IMR-90 (cell line): ENCODE results near the gene TOP3B. TPM values are rescaled to one million over a fixed set of nuclear protein-coding genes. Genes with fewer than 3 reads are reported as not detected.
A peak's percentile ranks its signal among the peaks of the same experiment; 100 is the strongest.

Source experiments
- ATAC-seq: fragments of 200-7000 bp; cut with Tn5 transposase; 2 replicates; pipeline ENCODE4 v1.9.1; 2020; ENCODE audit warnings: low read depth, mild to moderate bottlenecking, moderate library complexity
- BruUV-seq: library from RNA; stranded (reverse); fragments of 400-500 nt; replicated peaks from 2 replicates; lab custom pipeline; 2021; lab: Mats Ljungman, UMichigan
- CTCF ChIA-PET: fragments of 300-600 bp; formaldehyde crosslinking; extraction: SDS; loops from one replicate; lab custom pipeline; 2021; ENCODE audit warnings: antibody characterized with exemption; lab: Yijun Ruan, JAX
- POLR2A ChIA-PET: fragments of 300-600 bp; sonication (Branson Sonifier 250); formaldehyde crosslinking; loops from one replicate; lab custom pipeline; 2022; ENCODE audit warnings: antibody characterized with exemption; ENCODE audit not compliant: unreplicated experiment; lab: Charles Lee
- DNase-seq: peaks from one replicate; pipeline ENCODE4 v3.0.0; 2013
- H2AFZ ChIP-seq: replicated peaks from 2 replicates; pipeline ENCODE3; 2013; ENCODE audit warnings: low read length, mild to moderate bottlenecking; ENCODE audit not compliant: poor library complexity
- H2AK5ac ChIP-seq: 2 replicates; pipeline ENCODE4 v1.6.1; 2013; ENCODE audit warnings: low read depth, low read length, inconsistent platforms
- H2AK9ac ChIP-seq: replicated peaks from 2 replicates; pipeline ENCODE3; 2013; ENCODE audit warnings: mild to moderate bottlenecking, low read depth, low read length, moderate library complexity; ENCODE audit not compliant: poor library complexity
- H2BK120ac ChIP-seq: 2 replicates; pipeline ENCODE4 v1.6.1; 2013; ENCODE audit warnings: low read depth, low read length, inconsistent platforms
- H2BK15ac ChIP-seq: 3 replicates; pipeline ENCODE4 v1.6.1; 2013; ENCODE audit warnings: low read depth, low read length, inconsistent platforms
- H2BK20ac ChIP-seq: 2 replicates; pipeline ENCODE4 v1.6.1; 2013; ENCODE audit warnings: low read depth, mild to moderate bottlenecking, inconsistent platforms, low read length, moderate library complexity
- H2BK5ac ChIP-seq: 2 replicates; pipeline ENCODE4 v1.6.1; 2013; ENCODE audit warnings: mild to moderate bottlenecking, low read depth, low read length, inconsistent platforms; ENCODE audit not compliant: poor library complexity, severe bottlenecking
- H3K14ac ChIP-seq: replicated peaks from 2 replicates; pipeline ENCODE4 v1.6.1; 2013; ENCODE audit warnings: low read depth, low read length, inconsistent platforms
- H3K18ac ChIP-seq: 2 replicates; pipeline ENCODE4 v1.6.1; 2013; ENCODE audit warnings: low read depth, low read length, control low read depth
- H3K23ac ChIP-seq: 2 replicates; pipeline ENCODE4 v1.6.1; 2013; ENCODE audit warnings: low read depth, low read length, inconsistent platforms
- H3K27ac ChIP-seq: 2 replicates; pipeline ENCODE4 v1.5.1; 2013; ENCODE audit warnings: mild to moderate bottlenecking, control low read depth, low read length; ENCODE audit not compliant: insufficient read depth
- H3K27me3 ChIP-seq: 2 replicates; pipeline ENCODE4 v1.6.1; 2013; ENCODE audit warnings: low read length; ENCODE audit not compliant: control insufficient read depth, insufficient read depth
- H3K36me3 ChIP-seq: 2 replicates; pipeline ENCODE4 v1.6.1; 2013; ENCODE audit warnings: low read length, mixed read lengths; ENCODE audit not compliant: control insufficient read depth, insufficient read depth
- H3K4ac ChIP-seq: 2 replicates; pipeline ENCODE4 v1.6.1; 2013; ENCODE audit warnings: low read depth, low read length, inconsistent platforms
- H3K4me1 ChIP-seq: 2 replicates; pipeline ENCODE4 v1.6.1; 2013; ENCODE audit warnings: low read length, mixed read lengths; ENCODE audit not compliant: control insufficient read depth, insufficient read depth
- H3K4me2 ChIP-seq: 2 replicates; pipeline ENCODE4 v1.6.1; 2013; ENCODE audit warnings: low read depth, mild to moderate bottlenecking, control low read depth, low read length, moderate library complexity
- H3K4me3 ChIP-seq: 2 replicates; pipeline ENCODE4 v1.5.1; 2013; ENCODE audit warnings: low read depth, mild to moderate bottlenecking, control low read depth, low read length, moderate library complexity; ENCODE audit not compliant: insufficient read depth
- H3K56ac ChIP-seq: 2 replicates; pipeline ENCODE4 v1.6.1; 2013; ENCODE audit warnings: low read length, inconsistent platforms; ENCODE audit not compliant: insufficient read depth; ENCODE audit errors: extremely low read depth
- H3K79me1 ChIP-seq, 2 experiments: 2 replicates each; pipeline ENCODE4 v1.6.1; 2013; ENCODE audit warnings: low read length in 2 of 2, inconsistent platforms in 1 of 2, low read depth in 1 of 2
- H3K9ac ChIP-seq: 2 replicates; pipeline ENCODE4 v1.6.1; 2013; ENCODE audit warnings: low read depth, low read length, control low read depth
- H3K9me1 ChIP-seq: 2 replicates; pipeline ENCODE4 v1.6.1; 2013; ENCODE audit warnings: low read length, inconsistent platforms; ENCODE audit not compliant: insufficient read depth
- H3K9me3 ChIP-seq: 2 replicates; pipeline ENCODE4 v1.6.1; 2013; ENCODE audit warnings: low read length; ENCODE audit not compliant: control insufficient read depth, insufficient read depth
- H4K20me1 ChIP-seq: 2 replicates; pipeline ENCODE4 v1.6.1; 2013; ENCODE audit warnings: low read length, inconsistent platforms; ENCODE audit not compliant: insufficient read depth
- H4K5ac ChIP-seq: 2 replicates; pipeline ENCODE4 v1.6.1; 2013; ENCODE audit warnings: mild to moderate bottlenecking, low read depth, low read length, control low read depth
- H4K8ac ChIP-seq, 2 experiments: 2 replicates each; pipeline ENCODE4 v1.6.1; 2013; ENCODE audit warnings: low read depth in 2 of 2, low read length in 2 of 2, control low read depth in 1 of 2, inconsistent platforms in 1 of 2
- H4K91ac ChIP-seq: 2 replicates; pipeline ENCODE4 v1.6.1; 2013; ENCODE audit warnings: low read depth, low read length, inconsistent platforms; ENCODE audit not compliant: insufficient read depth
- BHLHE40 ChIP-seq: fragments of 150-350 bp; IDR thresholded peaks from 2 replicates; pipeline ENCODE4 v1.6.1; 2016; ENCODE audit warnings: mild to moderate bottlenecking, low read depth, low read length
- CHD1 ChIP-seq: IDR thresholded peaks from 2 replicates; pipeline ENCODE4 v1.6.1; 2012; ENCODE audit warnings: low read depth, low read length, improper control_type of control experiment
- FOS ChIP-seq: fragments of 150-350 bp; IDR thresholded peaks from 2 replicates; pipeline ENCODE4 v1.6.1; 2016; ENCODE audit warnings: low read depth, low read length
- MAZ ChIP-seq: IDR thresholded peaks from 2 replicates; pipeline ENCODE4 v1.6.1; 2012; ENCODE audit warnings: low read depth, mild to moderate bottlenecking, low read length, improper control_type of control experiment, moderate library complexity, borderline replicate concordance
- MXI1 ChIP-seq: IDR thresholded peaks from 2 replicates; pipeline ENCODE4 v1.6.1; 2012; ENCODE audit warnings: low read depth, mild to moderate bottlenecking, low read length, moderate library complexity, borderline replicate concordance
- NFE2L2 ChIP-seq: fragments of 150-350 bp; IDR thresholded peaks from 2 replicates; pipeline ENCODE4 v1.6.1; 2016; ENCODE audit warnings: low read depth, mild to moderate bottlenecking, low read length
- RCOR1 ChIP-seq: IDR thresholded peaks from 2 replicates; pipeline ENCODE4 v1.6.1; 2012; ENCODE audit warnings: mild to moderate bottlenecking, low read length, improper control_type of control experiment; ENCODE audit not compliant: insufficient replicate concordance
- RFX5 ChIP-seq: IDR thresholded peaks from 2 replicates; pipeline ENCODE4 v1.8.0; 2012; ENCODE audit warnings: low read depth, mild to moderate bottlenecking, low read length, moderate library complexity
- SMC3 ChIP-seq: fragments of 150-350 bp; IDR thresholded peaks from 2 replicates; pipeline ENCODE4 v1.6.1; 2016; ENCODE audit warnings: low read depth, mild to moderate bottlenecking, antibody characterized with exemption, low read length, moderate library complexity
- WGBS, 2 experiments: methylation state at CpG; one replicate each; pipeline versions ENCODE4 v1.1.5 to v1.1.7; 2013; ENCODE audit warnings: missing lambda C conversion rate in 2 of 2; ENCODE audit not compliant: insufficient read length in 1 of 2; ENCODE audit errors: extremely low coverage in 2 of 2; 5-methylcytosine and 5-hydroxymethylcytosine counted together
- dilution Hi-C: fragments of 300-500 bp; cut with HindIII; formaldehyde crosslinking; loops from one replicate; pipeline ENCODE4 v1.14.3; 2018; ENCODE audit warnings: low sequenced_read_pairs; ENCODE audit not compliant: unreplicated experiment
- in situ Hi-C: fragments of 300-500 bp; cut with MboI; formaldehyde crosslinking; loops from 3 replicates; pipeline ENCODE4 v1.14.3; 2019; ENCODE audit warnings: low sequenced_read_pairs, inconsistent platforms, mixed read lengths
- intact Hi-C: fragments of 100-400 bp; cut with micrococcal nuclease; formaldehyde crosslinking; loops from 2 replicates; pipeline ENCODE4 v1.10.0; 2022
- polyA plus RNA-seq, 3 experiments: library from polyadenylated mRNA; depleted of rRNA; stranded (reverse); fragments of >200 nt; gene quantifications; 2 replicates each; pipeline ENCODE4 v1.2.3, GENCODE V29; 2012; ENCODE audit warnings: low replicate concordance in 1 of 3
- total RNA-seq: library from RNA; depleted of rRNA; stranded (reverse); fragments of >200 nt; gene quantifications from 2 replicates; pipeline ENCODE4 v1.2.3, GENCODE V29; 2012
- TF ChIP-seq, protein P1 (sequence below): conservative IDR thresholded peaks from 2 replicates; pipeline ENCODE4 v1.5.1; 2012; ENCODE audit warnings: mild to moderate bottlenecking, low read depth, low read length, improper control_type of control experiment
- TF ChIP-seq, protein P2 (sequence below): fragments of 150-350 bp; IDR thresholded peaks from 2 replicates; pipeline ENCODE4 v1.6.1; 2016; ENCODE audit warnings: low read depth, mild to moderate bottlenecking, low read length, moderate library complexity, borderline replicate concordance
- TF ChIP-seq, protein P3 (sequence below): fragments of 150-350 bp; IDR thresholded peaks from 2 replicates; pipeline ENCODE4 v1.6.1; 2017; ENCODE audit warnings: mild to moderate bottlenecking, antibody characterized with exemption, low read length, low read depth

The TOP3B gene
- total and polyA plus RNA-seq, 2 of the 4 experiments (the other 2 are of a cell fraction): 23.0 to 23.5 TPM

DNA sequence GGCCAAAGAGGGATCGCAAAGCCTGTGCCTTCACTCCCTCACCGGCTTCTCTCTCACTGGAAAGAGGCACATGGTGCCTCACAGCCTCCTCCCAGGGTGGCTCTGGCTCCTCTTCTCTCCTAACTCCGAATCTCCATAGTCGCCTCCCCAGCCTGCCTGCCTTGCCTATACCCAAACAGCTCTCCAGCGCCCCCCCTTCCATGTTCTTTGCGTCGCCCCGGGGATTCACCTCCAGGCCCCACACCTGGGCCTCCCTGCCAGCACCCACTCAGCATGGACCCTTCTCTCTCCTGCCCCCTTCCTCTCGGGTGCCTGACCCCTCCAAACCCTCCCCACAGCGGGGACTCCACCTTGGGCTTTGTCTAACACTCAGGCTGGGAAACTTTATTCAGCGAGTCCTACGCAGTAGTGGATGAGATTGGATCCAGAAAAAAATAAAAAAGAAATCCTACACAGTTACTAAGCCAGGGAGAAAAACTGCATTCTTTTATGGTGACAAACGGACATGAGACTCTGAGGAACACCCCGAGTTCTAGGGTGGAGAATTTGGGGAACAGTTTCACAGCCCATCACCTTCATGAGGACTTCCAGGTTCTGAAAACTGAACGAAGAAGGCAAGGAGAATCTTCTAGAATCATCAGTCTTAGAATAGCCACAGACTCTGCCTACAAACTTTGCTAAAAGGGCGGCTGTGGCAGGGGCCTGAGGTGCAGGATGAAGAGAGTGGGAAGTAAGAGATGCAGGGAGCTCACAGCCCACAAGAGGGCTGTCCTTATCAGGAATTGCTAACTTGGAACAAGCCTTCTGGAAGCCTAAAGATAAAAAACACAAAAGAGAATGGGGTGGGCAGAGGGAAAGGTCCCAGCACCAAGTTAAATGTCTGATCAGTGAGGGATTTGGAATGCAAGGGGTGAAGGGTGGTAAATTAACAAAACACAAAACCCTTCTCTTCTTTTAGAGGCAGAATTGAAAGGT lies 35.3 kb downstream of the TOP3B start:
- BruUV-seq: no TSS peak
- in situ Hi-C loops: no loop called here
- ATAC-seq: peak; percentile 74
- TF ChIP-seq, protein P1, sequence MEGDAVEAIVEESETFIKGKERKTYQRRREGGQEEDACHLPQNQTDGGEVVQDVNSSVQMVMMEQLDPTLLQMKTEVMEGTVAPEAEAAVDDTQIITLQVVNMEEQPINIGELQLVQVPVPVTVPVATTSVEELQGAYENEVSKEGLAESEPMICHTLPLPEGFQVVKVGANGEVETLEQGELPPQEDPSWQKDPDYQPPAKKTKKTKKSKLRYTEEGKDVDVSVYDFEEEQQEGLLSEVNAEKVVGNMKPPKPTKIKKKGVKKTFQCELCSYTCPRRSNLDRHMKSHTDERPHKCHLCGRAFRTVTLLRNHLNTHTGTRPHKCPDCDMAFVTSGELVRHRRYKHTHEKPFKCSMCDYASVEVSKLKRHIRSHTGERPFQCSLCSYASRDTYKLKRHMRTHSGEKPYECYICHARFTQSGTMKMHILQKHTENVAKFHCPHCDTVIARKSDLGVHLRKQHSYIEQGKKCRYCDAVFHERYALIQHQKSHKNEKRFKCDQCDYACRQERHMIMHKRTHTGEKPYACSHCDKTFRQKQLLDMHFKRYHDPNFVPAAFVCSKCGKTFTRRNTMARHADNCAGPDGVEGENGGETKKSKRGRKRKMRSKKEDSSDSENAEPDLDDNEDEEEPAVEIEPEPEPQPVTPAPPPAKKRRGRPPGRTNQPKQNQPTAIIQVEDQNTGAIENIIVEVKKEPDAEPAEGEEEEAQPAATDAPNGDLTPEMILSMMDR: peak; percentile 64
- no peak for TF ChIP-seq MAZ
- no peak for TF ChIP-seq MXI1
- TF ChIP-seq, protein P2, sequence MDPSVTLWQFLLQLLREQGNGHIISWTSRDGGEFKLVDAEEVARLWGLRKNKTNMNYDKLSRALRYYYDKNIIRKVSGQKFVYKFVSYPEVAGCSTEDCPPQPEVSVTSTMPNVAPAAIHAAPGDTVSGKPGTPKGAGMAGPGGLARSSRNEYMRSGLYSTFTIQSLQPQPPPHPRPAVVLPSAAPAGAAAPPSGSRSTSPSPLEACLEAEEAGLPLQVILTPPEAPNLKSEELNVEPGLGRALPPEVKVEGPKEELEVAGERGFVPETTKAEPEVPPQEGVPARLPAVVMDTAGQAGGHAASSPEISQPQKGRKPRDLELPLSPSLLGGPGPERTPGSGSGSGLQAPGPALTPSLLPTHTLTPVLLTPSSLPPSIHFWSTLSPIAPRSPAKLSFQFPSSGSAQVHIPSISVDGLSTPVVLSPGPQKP: no peak
- TF ChIP-seq, protein P3, sequence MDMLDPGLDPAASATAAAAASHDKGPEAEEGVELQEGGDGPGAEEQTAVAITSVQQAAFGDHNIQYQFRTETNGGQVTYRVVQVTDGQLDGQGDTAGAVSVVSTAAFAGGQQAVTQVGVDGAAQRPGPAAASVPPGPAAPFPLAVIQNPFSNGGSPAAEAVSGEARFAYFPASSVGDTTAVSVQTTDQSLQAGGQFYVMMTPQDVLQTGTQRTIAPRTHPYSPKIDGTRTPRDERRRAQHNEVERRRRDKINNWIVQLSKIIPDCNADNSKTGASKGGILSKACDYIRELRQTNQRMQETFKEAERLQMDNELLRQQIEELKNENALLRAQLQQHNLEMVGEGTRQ: no peak
- no peak for TF ChIP-seq BHLHE40
- no peak for TF ChIP-seq RFX5
- no peak for TF ChIP-seq NFE2L2
- TF ChIP-seq CHD1: no peak
- peak; percentile 34; the same call in 1 of the 2 replicates for TF ChIP-seq SMC3
- TF ChIP-seq FOS: no peak
- no peak for TF ChIP-seq RCOR1

More for the DNA sequence above, 35.3 kb downstream of the TOP3B start:
- H3K4me3 ChIP-seq: no peak overlapping the region
- H2AFZ ChIP-seq: peak overlapping the region; percentile 79
- 75% methylated on average over 6 of the region's 16 CpGs; no CpG with 5 or more reads in 1 of the 2 experiments for WGBS, 2 experiments
- peak overlapping the region; percentile 57 for H3K18ac ChIP-seq
- peaks cover 28% of the 10 kb centered on the region for H3K9me1 ChIP-seq
- H3K9me3 ChIP-seq: no peaks in the 10 kb centered on the region
- peak overlapping the region; percentile 83; the same call in 1 of the 2 replicates for H3K23ac ChIP-seq
- H2BK120ac ChIP-seq: peak overlapping the region; percentile 81
- H2BK15ac ChIP-seq: peak overlapping the region; percentile 48; the same call in 1 of the 3 replicates
- peak overlapping the region; percentile 85 for H3K4ac ChIP-seq
- H4K91ac ChIP-seq: peak overlapping the region; percentile 88
- H2AK9ac ChIP-seq: peak overlapping the region; percentile 80
- peak overlapping the region; percentile 76 for H3K4me2 ChIP-seq
- peaks cover 34 to 92% of the 10 kb centered on the region in 2 experiments for H3K79me1 ChIP-seq
- no peaks in the 10 kb centered on the region for H3K27me3 ChIP-seq
- peak; percentile 71 for DNase-seq
- peaks cover 24% of the 10 kb centered on the region for H3K4me1 ChIP-seq
- H4K20me1 ChIP-seq: peaks cover 11% of the 10 kb centered on the region
- POLR2A ChIA-PET: no interaction called here
- intact Hi-C loops: no loop called here
- peak overlapping the region; percentile 82 for H3K27ac ChIP-seq
- peak overlapping the region; percentile 60 for H4K5ac ChIP-seq
- CTCF ChIA-PET: interaction anchor here (0.7 to 1.6 kb wide), 3 partner anchors 118 to 234 kb away, joined by 3 read pairs; no protein-coding TSS in a partner anchor
- peak overlapping the region; percentile 82 for H3K14ac ChIP-seq
- H3K9ac ChIP-seq: 0 out of 2 replicates have a peak overlapping the region, but pooled peaks have one; percentile 3
- H2AK5ac ChIP-seq: peak overlapping the region; percentile 77
- peak overlapping the region; percentile 78; the same call in 1 of the 2 replicates for H2BK20ac ChIP-seq
- H3K36me3 ChIP-seq: peaks cover 18% of the 10 kb centered on the region
- peak overlapping the region; percentile 27; the same call in 1 of the 2 replicates for H3K56ac ChIP-seq
- dilution Hi-C loops: no loop called here
- H2BK5ac ChIP-seq: peak overlapping the region; percentile 78
- peak overlapping the region; percentile 9 to 85 for H4K8ac ChIP-seq
